Heart left ventricle (tissue), 13 donors: ENCODE data around the gene PPIE.
"Not testable (repeated sequence)": the region's sequence is repeated elsewhere in the genome, so short reads cannot be mapped to it uniquely, and the experiment has no call there.

Experiments
- POLR2A ChIP-seq, 2 donors: fragments of 450-650 bp; IDR thresholded peaks; one replicate each; pipeline ENCODE4 v1.6.1; 2017; ENCODE audit warnings: antibody characterized with exemption in 2 of 2, mild to moderate bottlenecking in 2 of 2, moderate library complexity in 2 of 2
- TF ChIP-seq, protein P1 (sequence below), 12 donors: fragments of 200-600 bp; sonication (generic) in 4 of 12; IDR thresholded peaks; one replicate each; pipeline versions ENCODE4 v1.5.0 to v1.8.0; 2018 to 2022; ENCODE audit warnings: antibody characterized with exemption in 12 of 12, mild to moderate bottlenecking in 5 of 12
- donor health status: ischemic (EF 13 %, LVEDD 7.1; RV severe dilation, severe dysfunction).
- donor health status: DM: no; HTN: yes; CAD: no.
- donor health status: DM: no; HTN: no; CAD: no.
- donor health status: ischemic (EF 25% LVEDD 6.9; RV normal size, moderate dysfunction).
- donor health status: ischemic (EF 25% LVEDD 5.7; RV mildly dilated, moderate dysfunction).
- donor health status: ischemic (EF 35%, LVEDD 5.7; RV mildly dilated, moderate dysfunction).
- donor health status: nonischemic (EF 11% LVEDD 7.7; RV severe dilation, severe dysfunction).
- donor health status: DM: yes; HTN: yes; CAD: no.
- donor health status: PGD.
- donor health status: ischemic (EF 29% LVEDD 5.4; RV normal size, mild dysfunction).
- donor health status: nonischemic (EF 23%, LVEDD 6.1; RV moderate dilation, normal function).

DNA sequence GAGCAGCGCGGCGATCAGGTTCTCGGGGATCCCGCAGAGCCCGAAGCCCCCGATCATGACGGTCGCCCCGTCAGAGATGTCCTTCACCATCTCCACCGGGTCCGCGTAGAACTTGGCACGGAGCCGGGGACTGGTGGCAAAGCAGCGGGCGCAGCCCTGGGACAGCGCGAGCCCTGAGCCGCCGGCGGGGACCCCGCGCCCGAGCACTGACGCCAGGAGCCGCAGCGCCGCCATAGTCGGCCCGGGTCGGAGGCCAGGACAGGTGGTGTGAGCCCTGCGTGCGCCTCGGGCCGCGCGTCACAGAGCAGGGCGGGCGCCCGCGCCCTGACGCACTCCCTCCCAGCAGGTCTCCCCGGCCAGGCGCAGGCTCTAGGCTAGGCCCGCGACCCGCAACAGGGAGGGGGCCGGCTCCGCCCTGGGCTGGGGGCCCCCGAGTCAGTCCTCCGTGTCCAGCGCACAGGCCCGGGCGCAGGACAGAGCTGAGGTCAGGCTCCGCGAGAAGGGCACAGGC lies 32.4 kb downstream of the PPIE start, which contains the start of gene OXCT2:
- TF ChIP-seq, protein P1, sequence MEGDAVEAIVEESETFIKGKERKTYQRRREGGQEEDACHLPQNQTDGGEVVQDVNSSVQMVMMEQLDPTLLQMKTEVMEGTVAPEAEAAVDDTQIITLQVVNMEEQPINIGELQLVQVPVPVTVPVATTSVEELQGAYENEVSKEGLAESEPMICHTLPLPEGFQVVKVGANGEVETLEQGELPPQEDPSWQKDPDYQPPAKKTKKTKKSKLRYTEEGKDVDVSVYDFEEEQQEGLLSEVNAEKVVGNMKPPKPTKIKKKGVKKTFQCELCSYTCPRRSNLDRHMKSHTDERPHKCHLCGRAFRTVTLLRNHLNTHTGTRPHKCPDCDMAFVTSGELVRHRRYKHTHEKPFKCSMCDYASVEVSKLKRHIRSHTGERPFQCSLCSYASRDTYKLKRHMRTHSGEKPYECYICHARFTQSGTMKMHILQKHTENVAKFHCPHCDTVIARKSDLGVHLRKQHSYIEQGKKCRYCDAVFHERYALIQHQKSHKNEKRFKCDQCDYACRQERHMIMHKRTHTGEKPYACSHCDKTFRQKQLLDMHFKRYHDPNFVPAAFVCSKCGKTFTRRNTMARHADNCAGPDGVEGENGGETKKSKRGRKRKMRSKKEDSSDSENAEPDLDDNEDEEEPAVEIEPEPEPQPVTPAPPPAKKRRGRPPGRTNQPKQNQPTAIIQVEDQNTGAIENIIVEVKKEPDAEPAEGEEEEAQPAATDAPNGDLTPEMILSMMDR (IDR thresholded peaks at IDR 0.05), result not testable (repeated sequence)
- not testable (repeated sequence) for TF ChIP-seq POLR2A (IDR thresholded peaks at IDR 0.05)
